Adipocyte (in vitro differentiated cells): ENCODE measurements around the gene ENO2.
"Not testable (repeated sequence)": the region's sequence is repeated elsewhere in the genome, so short reads cannot be mapped to it uniquely, and the experiment has no call there.

ENCODE experiments used
- DNase-seq: peaks from one replicate; pipeline ENCODE4 v3.0.0-alpha.2; 2015; ENCODE audit warnings: low read depth
- H3K27me3 ChIP-seq: replicated peaks from 2 replicates; pipeline ENCODE4 v1.7.0; 2013; ENCODE audit warnings: mild to moderate bottlenecking, low read length, moderate library complexity; ENCODE audit not compliant: control insufficient read depth, insufficient read depth
- H3K36me3 ChIP-seq: 2 replicates; pipeline ENCODE4 v1.7.0; 2013; ENCODE audit warnings: low read length, mild to moderate bottlenecking, moderate library complexity; ENCODE audit not compliant: control insufficient read depth, insufficient read depth, severe bottlenecking
- H3K4me1 ChIP-seq: 2 replicates; pipeline ENCODE4 v1.7.0; 2013; ENCODE audit warnings: mild to moderate bottlenecking, low read length, moderate library complexity; ENCODE audit not compliant: control insufficient read depth, insufficient read depth
- H3K4me3 ChIP-seq: 2 replicates; pipeline ENCODE4 v1.7.0; 2013; ENCODE audit warnings: mild to moderate bottlenecking, low read length, moderate library complexity
- H3K9ac ChIP-seq: 2 replicates; pipeline ENCODE4 v1.7.0; 2013; ENCODE audit warnings: mild to moderate bottlenecking, low read length, moderate library complexity
- H3K9me3 ChIP-seq: 2 replicates; pipeline ENCODE4 v1.7.0; 2013; ENCODE audit warnings: mild to moderate bottlenecking, low read length, moderate library complexity; ENCODE audit not compliant: control insufficient read depth

Gene ENO2

DNA sequence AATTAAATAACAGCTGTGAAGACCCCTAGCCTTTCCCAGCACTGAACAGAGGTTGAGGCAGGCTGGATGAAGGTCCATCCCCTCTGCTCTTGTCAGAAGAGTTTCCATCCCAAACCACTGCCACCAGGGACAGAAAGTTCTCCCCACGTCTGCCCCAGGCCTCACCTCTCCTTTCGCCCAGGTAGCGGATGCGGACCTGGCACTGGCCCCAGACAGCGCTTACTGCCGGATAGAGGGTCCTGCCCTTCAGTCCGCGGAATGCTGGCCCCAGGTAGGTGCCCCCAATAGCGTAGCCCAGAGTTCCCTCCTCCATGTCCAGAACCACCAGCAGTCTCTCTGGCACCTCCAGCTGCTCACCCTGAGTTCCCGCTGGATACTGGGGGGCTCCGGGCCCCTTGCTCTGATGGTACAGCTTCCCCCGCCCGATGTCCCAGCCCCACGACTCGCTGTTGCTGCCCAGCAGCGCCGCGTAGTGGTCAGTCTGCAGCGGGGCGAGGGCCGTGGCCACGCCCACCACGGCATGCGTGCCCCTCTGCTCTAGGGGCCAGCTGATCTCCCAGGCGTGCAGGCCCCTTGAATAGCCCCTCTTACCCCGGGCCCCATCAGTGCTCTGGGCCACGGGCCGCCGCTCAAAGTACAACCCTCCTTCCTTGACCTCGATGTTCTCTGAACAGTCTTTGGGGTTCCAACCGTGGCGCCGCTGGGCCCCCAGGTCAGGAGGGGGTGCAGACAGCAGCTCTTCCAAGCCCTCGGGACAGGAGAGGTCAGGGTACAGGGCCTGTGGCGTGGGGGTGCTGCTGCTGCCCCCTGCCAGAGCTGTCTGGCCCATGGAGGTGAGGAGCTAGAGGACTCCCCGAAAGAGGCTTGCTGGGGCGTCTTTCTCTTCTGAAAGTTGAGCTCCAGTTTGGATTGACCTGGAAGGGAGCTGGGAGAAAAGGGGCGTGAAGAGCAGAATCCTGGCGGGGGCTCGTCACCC is 42.0 kb upstream of the ENO2 start:
- Histone ChIP-seq H3K36me3 (peaks cover 22% of the 10 kb centered on the region), H3K9me3 (no peaks in the 10 kb centered on the region), H3K27me3 (no peaks in the 10 kb centered on the region), H3K4me3 (peak overlapping the region; percentile 85), H3K4me1 (peaks cover 35% of the 10 kb centered on the region), H3K9ac (peak overlapping the region; percentile 98)
- peak; percentile 94 for DNase-seq

DNA sequence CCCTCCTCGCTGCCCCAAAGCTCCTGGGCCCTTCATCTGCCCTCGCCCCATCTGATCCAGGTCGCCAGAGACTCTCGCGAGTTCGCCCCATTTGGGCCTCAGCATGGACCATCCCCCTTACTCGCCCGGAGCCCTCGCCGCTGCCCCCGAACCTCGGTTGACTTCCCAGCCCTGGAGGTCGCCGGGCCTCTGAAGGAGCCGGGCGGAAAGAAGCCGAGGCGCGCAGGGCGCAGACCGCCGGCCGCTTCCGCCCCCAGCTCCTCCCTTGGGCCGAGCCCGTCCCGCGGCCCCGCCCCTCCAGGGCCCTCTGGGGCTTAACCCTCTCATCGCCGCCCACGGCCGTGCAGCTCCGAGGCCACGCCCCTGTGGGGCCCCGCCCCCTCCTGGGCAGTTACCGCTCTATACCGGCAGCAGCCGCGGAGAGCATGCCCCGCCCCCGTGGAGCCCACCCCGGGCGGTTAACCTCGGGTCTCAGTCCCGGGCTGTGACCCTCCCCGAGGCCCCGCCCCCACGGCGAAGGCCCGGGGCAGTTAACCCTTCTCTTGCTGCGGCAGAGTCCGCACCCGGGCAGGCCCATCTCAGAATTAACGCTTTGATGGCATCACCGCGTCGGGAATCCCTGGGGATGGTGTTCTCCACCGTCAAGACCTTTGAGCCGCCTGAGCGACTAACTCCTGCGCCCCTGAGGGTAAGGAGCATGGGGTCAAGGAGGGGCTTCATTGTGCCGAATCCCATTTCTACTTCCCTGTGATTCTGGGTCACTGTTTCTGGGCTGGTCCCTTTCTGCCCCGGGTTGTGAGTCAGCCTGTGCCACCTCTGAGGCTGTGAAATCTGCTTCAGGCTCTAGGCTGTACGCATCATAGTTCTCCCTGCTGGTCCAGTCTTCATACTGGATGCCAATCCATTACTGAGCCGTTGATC is 41.0 kb upstream of the ENO2 start, which contains the start of gene SPSB2:
Gene SPSB2 (minus strand): TSS at position 210 of the 921 bp plus-strand sequence. CDS start 402 bp downstream, outside the sequence.
- Histone ChIP-seq H3K27me3 (no peaks in the 10 kb centered on the region), H3K4me1 (peaks cover 32% of the 10 kb centered on the region), H3K4me3 (peak within 1 kb of the TSS; percentile 85), H3K9me3 (no peaks in the 10 kb centered on the region), H3K9ac (peak within 1 kb of the TSS; percentile 98), H3K36me3 (peaks cover 22% of the 10 kb centered on the region)
- peak; percentile 98 for DNase-seq

DNA sequence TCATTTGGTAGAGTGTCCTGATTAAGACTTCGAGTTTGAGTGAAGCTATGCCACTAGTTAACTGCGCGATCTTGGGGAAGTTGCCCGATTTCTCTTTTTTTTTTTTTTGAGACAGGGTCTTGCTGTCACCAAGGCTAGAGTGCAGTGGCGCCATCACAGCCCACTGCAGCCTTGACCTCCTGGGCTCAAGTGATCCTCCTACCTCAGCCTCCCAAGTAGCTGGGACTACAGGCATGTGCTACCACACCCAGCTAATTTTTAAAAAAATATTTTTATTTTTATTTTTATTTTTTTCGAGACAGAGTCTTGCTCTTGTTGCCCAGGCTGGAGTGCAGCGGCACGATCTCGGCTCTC is 40.4 kb upstream of the ENO2 start:
- Histone ChIP-seq H3K4me3 (peak overlapping the region; percentile 85), H3K9ac (peak overlapping the region; percentile 98), H3K4me1 (peaks cover 26% of the 10 kb centered on the region), H3K36me3 (peaks cover 22% of the 10 kb centered on the region)
- not testable (repeated sequence) for H3K9me3 ChIP-seq, H3K27me3 ChIP-seq, DNase-seq

DNA sequence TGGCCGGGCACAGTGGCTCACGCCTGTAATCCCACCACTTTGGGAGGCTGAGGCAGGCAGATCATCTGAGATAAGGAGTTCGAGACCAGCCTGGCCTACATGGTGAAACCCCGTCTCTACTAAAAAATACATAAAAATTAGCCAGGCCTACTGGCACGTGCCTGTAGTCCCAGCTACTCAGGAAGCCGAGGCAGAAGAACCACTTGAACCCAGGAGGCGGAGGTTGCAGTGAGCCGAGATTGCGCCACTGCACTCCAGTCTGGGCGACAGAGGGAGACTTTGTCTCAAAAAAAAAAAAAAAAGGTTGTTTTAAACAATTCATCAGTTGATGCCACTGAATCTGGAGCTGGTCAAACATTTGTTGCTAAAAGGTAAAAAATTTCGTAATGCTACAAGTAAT is 34.6 kb upstream of the ENO2 start:
- H3K27me3 ChIP-seq, H3K9me3 ChIP-seq, H3K36me3 ChIP-seq, H3K4me3 ChIP-seq, H3K9ac ChIP-seq, H3K4me1 ChIP-seq, DNase-seq: not testable (repeated sequence)

DNA sequence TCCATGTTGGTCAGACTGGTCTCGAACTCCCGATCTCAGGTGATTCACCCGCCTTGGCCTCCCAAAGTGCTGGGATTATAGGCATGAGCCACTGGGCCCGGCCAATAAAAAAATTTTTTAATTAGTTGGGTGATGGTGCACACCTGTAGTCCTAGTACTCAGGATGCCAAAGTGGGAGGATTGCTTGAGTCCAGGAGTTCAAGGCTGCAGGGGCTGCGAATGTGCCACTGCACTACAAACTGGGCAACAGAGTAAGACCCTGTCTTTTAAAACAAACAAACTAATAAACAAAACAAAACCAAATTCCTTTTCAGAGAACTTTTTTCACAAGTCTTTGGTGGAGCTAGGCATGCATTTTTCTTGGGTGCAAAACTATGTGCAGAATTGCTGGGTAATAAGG is 31.1 kb upstream of the ENO2 start:
- H3K36me3 ChIP-seq: peaks cover 3% of the 10 kb centered on the region
- no peaks in the 10 kb centered on the region for H3K9me3 ChIP-seq
- no peaks in the 10 kb centered on the region for H3K4me1 ChIP-seq
- H3K9ac ChIP-seq: no peak overlapping the region
- no peak for DNase-seq
- no peak overlapping the region for H3K4me3 ChIP-seq
- no peaks in the 10 kb centered on the region for H3K27me3 ChIP-seq

DNA sequence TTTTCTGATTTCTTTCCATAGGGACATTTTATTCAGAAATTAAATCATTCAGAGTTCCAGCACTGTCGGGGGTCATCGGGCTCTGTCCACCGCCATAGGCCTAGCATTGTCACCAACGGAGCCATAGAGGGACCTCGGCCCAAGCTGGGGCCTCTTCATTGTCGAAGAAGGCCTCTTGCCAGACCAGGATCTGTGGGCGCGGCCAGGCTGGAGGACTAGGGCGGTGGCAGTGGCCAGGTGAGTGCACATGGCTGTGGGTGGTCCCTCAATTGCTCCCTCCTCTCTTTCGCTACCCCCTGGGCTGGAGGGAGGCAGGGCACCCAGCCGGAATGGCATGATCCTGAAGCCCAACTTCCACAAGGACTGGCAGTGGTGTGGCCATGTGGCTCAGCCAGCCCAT is 30.7 kb upstream of the ENO2 start:
- Histone ChIP-seq H3K4me1 (no peaks in the 10 kb centered on the region), H3K4me3 (no peak overlapping the region), H3K27me3 (no peaks in the 10 kb centered on the region), H3K36me3 (peaks cover 3% of the 10 kb centered on the region), H3K9ac (no peak overlapping the region), H3K9me3 (no peaks in the 10 kb centered on the region)
- no peak for DNase-seq

DNA sequence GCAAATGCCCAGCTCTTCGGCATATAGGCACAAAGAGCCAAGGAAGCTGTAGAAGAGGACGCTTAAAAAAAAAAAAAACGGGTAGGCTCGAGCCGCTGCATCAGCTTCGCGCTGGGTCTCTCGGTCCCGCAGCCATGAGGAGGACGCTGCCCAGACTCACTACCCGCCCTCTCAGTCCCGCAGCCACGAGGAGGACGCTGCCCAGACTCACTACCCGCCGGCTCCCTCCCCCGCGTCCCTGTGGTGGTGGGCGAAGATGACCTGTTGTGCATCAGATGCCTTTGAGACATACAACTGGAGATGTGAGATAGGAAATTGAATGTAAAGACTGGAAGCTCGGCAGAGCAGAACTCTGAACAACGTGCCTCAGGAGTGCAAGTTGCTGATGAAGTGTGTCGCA is 29.8 kb upstream of the ENO2 start:
- no peak overlapping the region for H3K4me3 ChIP-seq
- H3K27me3 ChIP-seq: no peaks in the 10 kb centered on the region
- H3K4me1 ChIP-seq: no peaks in the 10 kb centered on the region
- peaks cover 3% of the 10 kb centered on the region for H3K36me3 ChIP-seq
- no peak overlapping the region for H3K9ac ChIP-seq
- H3K9me3 ChIP-seq: no peaks in the 10 kb centered on the region
- DNase-seq: no peak

DNA sequence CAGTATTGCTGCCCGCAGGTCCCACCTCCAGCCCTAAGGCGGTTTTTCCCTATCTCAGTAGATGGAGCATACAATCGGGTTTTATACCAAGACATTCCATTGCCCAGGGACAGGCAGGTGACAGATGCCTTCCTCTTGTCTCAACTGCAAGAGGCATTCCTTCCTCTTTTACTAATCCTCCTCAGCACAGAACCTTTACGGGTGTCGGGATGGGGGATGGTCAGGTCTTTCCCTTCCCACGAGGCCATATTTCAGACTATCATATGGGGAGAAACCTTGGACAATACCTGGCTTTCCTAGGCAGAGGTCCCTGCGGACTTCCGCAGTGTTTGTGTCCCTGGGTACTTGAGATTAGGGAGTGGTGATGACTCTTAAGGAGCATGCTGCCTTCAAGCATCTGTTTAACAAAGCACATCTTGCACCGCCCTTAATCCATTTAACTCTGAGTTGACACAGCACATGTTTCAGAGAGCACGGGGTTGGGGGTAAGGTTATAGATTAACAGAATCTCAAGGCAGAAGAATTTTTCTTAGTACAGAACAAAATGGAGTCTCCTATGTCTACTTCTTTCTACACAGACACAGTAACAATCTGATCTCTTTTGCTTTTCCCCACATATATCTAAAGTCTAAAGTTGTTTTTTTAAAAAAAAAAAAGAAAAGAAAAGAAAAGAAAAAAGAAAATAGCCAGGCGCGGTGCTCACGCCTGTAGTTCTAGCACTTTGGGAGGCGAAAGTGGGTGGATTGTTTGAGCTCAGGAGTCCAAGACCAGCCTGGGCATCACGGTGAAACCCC is 28.0 kb upstream of the ENO2 start:
- H3K9ac ChIP-seq, H3K9me3 ChIP-seq, H3K4me1 ChIP-seq, H3K27me3 ChIP-seq, H3K36me3 ChIP-seq, H3K4me3 ChIP-seq, DNase-seq: not testable (repeated sequence)

DNA sequence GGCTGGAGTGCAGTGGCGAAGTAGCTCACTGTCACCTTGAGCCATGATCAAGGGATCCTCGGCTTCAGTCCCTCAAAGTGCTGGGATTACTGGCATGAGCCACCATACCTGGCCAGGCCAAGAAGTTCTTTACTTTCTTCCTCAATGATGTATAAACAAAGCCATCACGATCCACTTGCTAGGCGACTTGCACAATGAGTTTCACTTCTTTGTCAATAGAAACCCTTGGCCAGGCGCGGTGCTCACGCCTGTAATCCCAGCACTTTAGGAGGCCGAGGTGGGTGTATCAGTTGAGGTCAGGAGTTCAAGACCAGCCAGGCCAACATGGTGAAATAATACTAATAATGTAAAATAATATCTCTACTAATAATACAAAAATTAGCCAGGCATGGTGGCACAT is 26.9 kb upstream of the ENO2 start:
- no peak overlapping the region for H3K9ac ChIP-seq
- H3K4me3 ChIP-seq: no peak overlapping the region
- H3K9me3 ChIP-seq: no peaks in the 10 kb centered on the region
- peaks cover 3% of the 10 kb centered on the region for H3K36me3 ChIP-seq
- H3K27me3 ChIP-seq: no peaks in the 10 kb centered on the region
- DNase-seq: no peak
- peaks cover 11% of the 10 kb centered on the region for H3K4me1 ChIP-seq

DNA sequence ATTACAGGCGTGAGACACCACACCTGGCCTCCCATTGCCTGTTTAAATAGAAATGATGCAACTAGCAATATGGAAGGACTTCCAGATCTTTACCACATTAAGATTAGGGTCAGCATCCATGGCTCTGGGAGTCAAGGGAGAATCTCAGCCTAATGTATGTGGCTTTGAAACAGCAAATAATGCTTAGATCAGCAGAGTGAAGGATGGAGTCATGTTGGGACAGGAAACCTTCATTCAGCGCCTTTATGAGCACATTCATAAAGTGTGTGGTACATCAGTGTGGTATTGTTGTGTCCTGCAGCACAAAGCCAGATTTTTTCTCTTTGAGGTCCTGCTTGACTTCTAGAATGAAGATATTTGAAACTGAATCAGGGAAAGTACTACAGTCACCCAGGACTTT is 26.0 kb upstream of the ENO2 start:
- DNase-seq: no peak
- no peaks in the 10 kb centered on the region for H3K27me3 ChIP-seq
- H3K4me3 ChIP-seq: no peak overlapping the region
- H3K9ac ChIP-seq: no peak overlapping the region
- no peaks in the 10 kb centered on the region for H3K9me3 ChIP-seq
- H3K4me1 ChIP-seq: peaks cover 11% of the 10 kb centered on the region
- H3K36me3 ChIP-seq: peaks cover 3% of the 10 kb centered on the region
